ENCODE measurements around the gene SLC17A4. TPM values are rescaled to one million over a fixed set of nuclear protein-coding genes. Genes with fewer than 3 reads are reported as not detected.

Gene SLC17A4
- total and polyA plus RNA-seq, 11 donors: 0.04 TPM; not detected in 10

GRCh38 chr6:25815194-25815593 is 60.7 kb downstream of the SLC17A4 start:
- peaks cover 0 to 5% (median 0%) of the 10 kb centered on the region in 9 donors for H3K27me3 ChIP-seq
- 50 to 55% (median 52%) methylated on average over 3 of the region's 3 CpGs for WGBS, 4 donors
- ATAC-seq (no peak), DNase-seq (no peak)
- no peaks in the 10 kb centered on the region for H3K4me1 ChIP-seq
- TF ChIP-seq CTCF (IDR thresholded peaks at IDR 0.05): no peak
- TF ChIP-seq POLR2A (IDR thresholded peaks at IDR 0.05): no peak
- no peak overlapping the region for H3K27ac ChIP-seq
- intact Hi-C loops (cut with DNase I): no loop called here
- no peaks in the 10 kb centered on the region for H3K36me3 ChIP-seq
- H3K9me3 ChIP-seq: peaks cover 0 to 8% (median 0%) of the 10 kb centered on the region in 12 donors
- H3K4me3 ChIP-seq: no peak overlapping the region

GRCh38 chr6:25816252-25816651 is 61.7 kb downstream of the SLC17A4 start:
- Histone ChIP-seq H3K27me3 (no peaks in the 10 kb centered on the region), H3K9me3 (peaks cover 0 to 8% (median 0%) of the 10 kb centered on the region in 12 donors), H3K27ac (no peak overlapping the region), H3K36me3 (no peaks in the 10 kb centered on the region), H3K4me3 (no peak overlapping the region), H3K4me1 (no peaks in the 10 kb centered on the region)
- intact Hi-C loops (cut with DNase I): no loop called here
- TF ChIP-seq CTCF (IDR thresholded peaks at IDR 0.05): no peak
- no peak for TF ChIP-seq POLR2A (IDR thresholded peaks at IDR 0.05)
- 88 to 98% (median 91%) methylated on average over 2 of the region's 2 CpGs for WGBS, 4 donors
- DNase-seq (no peak), ATAC-seq (no peak)

- Histone ChIP-seq H3K4me1 (no peaks in the 10 kb centered on the region), H3K9me3 (peaks cover 0 to 3% (median 0%) of the 10 kb centered on the region in 12 donors), H3K36me3 (no peaks in the 10 kb centered on the region), H3K27me3 (peaks cover 0 to 7% (median 0%) of the 10 kb centered on the region in 9 donors), H3K27ac (no peak overlapping the region), H3K4me3 (no peak overlapping the region)
- DNase-seq (no peak), ATAC-seq (no peak)
- intact Hi-C loops (cut with DNase I): no loop called here
- no peak for TF ChIP-seq POLR2A (IDR thresholded peaks at IDR 0.05)
These were observed 66.8 kb downstream of the SLC17A4 start for GRCh38 chr6:25821341-25821740.

GRCh38 chr6:25829375-25829774 is 74.8 kb downstream of the SLC17A4 start:
- TF ChIP-seq CTCF (IDR thresholded peaks at IDR 0.05): no peak
- no peak for TF ChIP-seq POLR2A (IDR thresholded peaks at IDR 0.05)
- intact Hi-C loops (cut with DNase I): no loop called here
- no peak for ATAC-seq

GRCh38 chr6:25830458-25830857 is 75.9 kb downstream of the SLC17A4 start:
- H3K4me3 ChIP-seq: no peak overlapping the region
- peaks cover 0 to under 1% (median 0%) of the 10 kb centered on the region in 12 donors for H3K9me3 ChIP-seq
- no peak overlapping the region for H3K27ac ChIP-seq
- intact Hi-C loops (cut with DNase I): no loop called here
- DNase-seq (no peak), ATAC-seq (no peak)
- WGBS, 4 donors: 59 to 72% (median 71%) methylated on average over 4 of the region's 4 CpGs
- peaks cover 0 to 6% (median 0%) of the 10 kb centered on the region in 12 donors for H3K4me1 ChIP-seq
- H3K27me3 ChIP-seq: peaks cover 0 to 5% (median 0%) of the 10 kb centered on the region in 9 donors
- TF ChIP-seq CTCF (IDR thresholded peaks at IDR 0.05) (no peak), POLR2A (IDR thresholded peaks at IDR 0.05) (no peak)
- no peaks in the 10 kb centered on the region for H3K36me3 ChIP-seq

More at GRCh38 chr6:25829375-25829774, 74.8 kb downstream of the SLC17A4 start:
- H3K36me3 ChIP-seq: no peaks in the 10 kb centered on the region
- DNase-seq: no peak
- H3K9me3 ChIP-seq: peaks cover 0 to 3% (median 0%) of the 10 kb centered on the region in 12 donors
- H3K4me1 ChIP-seq: no peaks in the 10 kb centered on the region
- no peak overlapping the region for H3K4me3 ChIP-seq
- WGBS, 4 donors: 89 to 93% (median 92%) methylated on average over 1 of the region's 1 CpG
- H3K27ac ChIP-seq: no peak overlapping the region
- peaks cover 0 to 10% (median 0%) of the 10 kb centered on the region in 9 donors for H3K27me3 ChIP-seq
